Muscle of leg (tissue), 11 donors: Measurements from ENCODE around the gene SLC25A25. TPM values are rescaled to one million over a fixed set of nuclear protein-coding genes. Genes with fewer than 3 reads are reported as not detected.
"Not testable (repeated sequence)": the region's sequence is repeated elsewhere in the genome, so short reads cannot be mapped to it uniquely, and the experiment has no call there.

ENCODE experiments used
- DNase-seq: peaks from one replicate; pipeline ENCODE4 v3.0.0; 2013
- H3K27ac ChIP-seq: one replicate; pipeline ENCODE4 v1.5.1; 2013; ENCODE audit warnings: mild to moderate bottlenecking, low read length, control low read depth
- H3K27me3 ChIP-seq: one replicate; pipeline ENCODE4 v1.6.1; 2013; ENCODE audit warnings: low read length; ENCODE audit not compliant: control insufficient read depth, insufficient read depth
- H3K36me3 ChIP-seq: one replicate; pipeline ENCODE4 v1.6.1; 2013; ENCODE audit warnings: low read length; ENCODE audit not compliant: control insufficient read depth, insufficient read depth
- H3K4me1 ChIP-seq: one replicate; pipeline ENCODE4 v1.6.1; 2013; ENCODE audit warnings: low read length; ENCODE audit not compliant: control insufficient read depth, insufficient read depth
- H3K4me3 ChIP-seq: one replicate; pipeline ENCODE4 v1.5.1; 2013; ENCODE audit warnings: low read length, control low read depth
- H3K9me3 ChIP-seq: replicated peaks from 2 replicates; pipeline ENCODE4 v1.6.1; 2013; ENCODE audit warnings: low read depth, low read length; ENCODE audit not compliant: control insufficient read depth
- WGBS: methylation state at CpG from one replicate; pipeline ENCODE4 v1.1.5; 2013; ENCODE audit warnings: missing lambda C conversion rate; ENCODE audit not compliant: insufficient coverage; 5-methylcytosine and 5-hydroxymethylcytosine counted together
- polyA plus RNA-seq, 8 donors: library from polyadenylated mRNA; unstranded; fragments of 120-200 nt; gene quantifications; one replicate each; pipeline versions ENCODE4 v1.2.1 to v1.2.3, GENCODE V29; 2013; ENCODE audit warnings: inconsistent platforms in 1 of 8, low replicate concordance in 1 of 8; ENCODE audit not compliant: insufficient read length in 8 of 8, insufficient read depth in 1 of 8
- total RNA-seq: library from RNA; stranded (reverse); fragments of 120-200 nt; gene quantifications from one replicate; pipeline ENCODE4 v1.2.4, GENCODE V29; 2013

The SLC25A25 gene
- total and polyA plus RNA-seq, 9 donors: 12.9 to 15.3 (median 14.4) TPM

DNA sequence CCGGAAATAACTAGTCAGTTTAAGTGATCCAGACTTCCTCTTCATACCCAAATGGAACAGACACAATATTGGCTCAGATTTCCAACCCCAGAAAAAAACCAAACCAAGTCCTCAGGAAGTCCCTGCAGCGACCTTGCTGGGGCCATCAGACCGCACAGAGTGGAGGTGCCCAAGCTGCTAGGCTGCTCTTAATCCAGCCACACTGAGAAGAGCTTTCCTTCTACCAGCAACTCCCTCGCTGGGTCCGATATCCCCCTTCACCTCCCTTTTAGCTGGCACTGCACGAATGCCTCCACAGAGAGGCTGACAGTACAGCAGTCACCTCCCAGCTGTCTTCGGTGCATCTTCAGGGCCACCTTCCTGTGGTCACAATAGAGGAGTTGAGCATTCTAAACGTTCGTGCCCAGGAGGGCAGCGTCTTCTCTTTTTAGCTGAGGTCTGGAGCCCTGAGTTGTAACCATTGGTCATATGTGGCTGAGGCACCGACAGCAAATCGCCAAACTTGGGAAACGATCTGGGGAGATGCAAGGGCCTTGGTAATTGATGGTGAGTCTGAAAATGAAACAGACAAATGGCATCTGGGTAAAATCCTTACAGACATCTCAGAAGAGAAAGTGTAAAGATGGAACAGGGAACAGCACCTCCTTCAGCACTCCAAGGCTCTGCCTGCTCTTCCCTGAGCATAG is 6.6 kb upstream of the SLC25A25 start:
- H3K4me3 ChIP-seq: no peak overlapping the region
- H3K27me3 ChIP-seq: no peaks in the 10 kb centered on the region
- peaks cover 24% of the 10 kb centered on the region for H3K36me3 ChIP-seq
- peaks cover 17% of the 10 kb centered on the region for H3K4me1 ChIP-seq
- WGBS: 60% methylated on average over 12 of the region's 13 CpGs
- no peaks in the 10 kb centered on the region for H3K9me3 ChIP-seq
- H3K27ac ChIP-seq: no peak overlapping the region
- DNase-seq: no peak

DNA sequence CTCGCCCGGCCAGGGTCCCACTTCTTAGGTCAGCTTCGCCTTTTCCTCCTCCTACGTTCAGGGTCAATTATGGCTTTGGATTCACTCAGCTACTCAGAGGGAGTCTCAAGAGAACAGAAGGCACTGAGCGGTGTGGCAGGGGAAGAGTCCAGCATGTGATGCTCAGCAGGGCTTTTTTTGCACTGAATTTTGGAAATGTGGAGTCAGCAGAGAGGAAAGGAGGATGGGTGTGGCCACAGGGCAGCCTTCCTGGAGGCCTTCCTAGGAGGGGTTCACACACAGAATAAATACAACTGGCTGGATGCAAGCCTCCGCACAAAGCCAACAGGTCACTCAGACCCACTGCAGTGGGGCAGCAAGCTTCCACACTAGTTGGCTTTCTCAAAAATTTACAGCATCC is 5.8 kb upstream of the SLC25A25 start:
- H3K4me1 ChIP-seq: peaks cover 24% of the 10 kb centered on the region
- H3K36me3 ChIP-seq: peaks cover 24% of the 10 kb centered on the region
- H3K9me3 ChIP-seq: no peaks in the 10 kb centered on the region
- no peak overlapping the region for H3K27ac ChIP-seq
- H3K4me3 ChIP-seq: no peak overlapping the region
- no peak for DNase-seq
- WGBS: 63% methylated on average over 2 of the region's 6 CpGs
- no peaks in the 10 kb centered on the region for H3K27me3 ChIP-seq

- WGBS: 88% methylated on average over 23 of the region's 28 CpGs
- no peaks in the 10 kb centered on the region for H3K27me3 ChIP-seq
- no peaks in the 10 kb centered on the region for H3K9me3 ChIP-seq
- peaks cover 24% of the 10 kb centered on the region for H3K36me3 ChIP-seq
- H3K27ac ChIP-seq: no peak overlapping the region
- H3K4me1 ChIP-seq: peaks cover 24% of the 10 kb centered on the region
- no peak for DNase-seq
- no peak overlapping the region for H3K4me3 ChIP-seq
Measured at GRCh38 chr9:128062846-128063831, 4.9 kb upstream of the SLC25A25 start.

- peak overlapping the region; percentile 93 for H3K27ac ChIP-seq
- 87% methylated on average over 16 of the region's 18 CpGs for WGBS
- H3K4me1 ChIP-seq: peaks cover 36% of the 10 kb centered on the region
Measured at GRCh38 chr9:128065907-128066712, 1.9 kb upstream of the SLC25A25 start.

DNA sequence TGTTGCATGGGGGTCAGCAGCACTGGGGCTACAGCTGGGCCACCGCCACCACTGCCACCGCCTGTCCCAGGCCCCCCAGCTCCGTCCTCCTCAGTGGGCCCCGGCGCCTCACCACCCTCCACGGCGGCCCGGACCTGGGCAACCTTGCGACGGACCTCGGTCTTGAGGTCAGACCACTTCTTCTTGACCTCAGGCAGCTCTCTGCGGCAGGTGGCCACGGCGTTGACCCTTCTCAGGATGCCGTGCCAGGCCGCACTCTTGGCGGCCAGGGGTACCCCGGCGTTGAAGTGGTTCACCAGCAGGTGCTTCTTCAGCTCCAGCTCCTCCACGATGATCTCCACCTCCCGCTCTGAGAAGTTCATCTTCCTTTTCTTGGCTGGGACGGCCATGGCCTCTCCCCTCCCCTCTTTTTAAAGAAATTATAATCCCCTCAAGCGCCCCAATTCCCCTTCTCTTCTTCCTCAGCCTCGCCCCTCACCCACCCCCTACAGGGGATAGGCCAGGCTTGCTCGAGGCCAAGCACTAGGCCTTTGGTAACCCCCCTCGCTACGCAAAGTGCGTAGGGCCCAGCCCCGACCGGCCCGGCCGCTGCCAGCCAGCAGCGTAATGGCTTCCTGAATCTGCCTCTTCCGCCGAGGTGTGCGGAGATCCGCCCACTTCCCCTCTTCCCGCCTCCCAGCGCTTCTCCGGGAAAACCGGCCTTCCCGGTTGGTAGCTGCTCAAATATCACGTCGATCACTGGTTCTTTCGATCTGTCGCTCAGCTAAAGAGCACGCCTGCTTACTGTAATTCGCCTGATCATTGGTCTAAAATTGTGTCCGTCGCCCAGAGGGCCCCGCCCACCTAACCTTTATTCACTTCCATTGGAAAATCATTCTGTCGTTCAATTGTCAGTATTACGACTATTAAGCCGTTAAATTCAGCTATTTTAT is 1.1 kb upstream of the SLC25A25 start, which contains the start of gene NAIF1:
Gene NAIF1 (minus strand): TSS at position 608 of the 932 bp plus-strand sequence. CDS start 219 bp downstream, at position 389.
- Histone ChIP-seq H3K36me3 (peaks cover 17% of the 10 kb centered on the region), H3K27ac (peak within 1 kb of the TSS; percentile 99), H3K4me1 (peaks cover 39% of the 10 kb centered on the region), H3K27me3 (no peaks in the 10 kb centered on the region), H3K9me3 (no peaks in the 10 kb centered on the region), H3K4me3 (peak within 1 kb of the TSS; percentile 88)
- WGBS: 43% methylated on average over 46 of the region's 54 CpGs
- peak; percentile 100 for DNase-seq

More at GRCh38 chr9:128065907-128066712, 1.9 kb upstream of the SLC25A25 start:
- peak overlapping the region; percentile 41 for H3K4me3 ChIP-seq
- H3K36me3 ChIP-seq: peaks cover 24% of the 10 kb centered on the region
- no peak for DNase-seq
- H3K9me3 ChIP-seq: no peaks in the 10 kb centered on the region
- H3K27me3 ChIP-seq: no peaks in the 10 kb centered on the region

GRCh38 chr9:128068386-128069205 is 564 bp downstream of the SLC25A25 start:
- H3K4me3 ChIP-seq: peak overlapping the region; percentile 88
- peak; percentile 45 for DNase-seq
- peaks cover 3% of the 10 kb centered on the region for H3K36me3 ChIP-seq
- peak overlapping the region; percentile 79 for H3K27ac ChIP-seq
- no peaks in the 10 kb centered on the region for H3K27me3 ChIP-seq
- H3K9me3 ChIP-seq: no peaks in the 10 kb centered on the region
- peaks cover 50% of the 10 kb centered on the region for H3K4me1 ChIP-seq
- 2% methylated on average over 44 of the region's 50 CpGs for WGBS

- H3K27me3 ChIP-seq: no peaks in the 10 kb centered on the region
- no peak overlapping the region for H3K4me3 ChIP-seq
- no peaks in the 10 kb centered on the region for H3K9me3 ChIP-seq
- no peak for DNase-seq
- H3K27ac ChIP-seq: peak overlapping the region; percentile 7
- H3K36me3 ChIP-seq: no peaks in the 10 kb centered on the region
- 47% methylated on average over 2 of the region's 7 CpGs for WGBS
- H3K4me1 ChIP-seq: peaks cover 46% of the 10 kb centered on the region
Measured at GRCh38 chr9:128070874-128071273, 2.8 kb downstream of the SLC25A25 start.

- not testable (repeated sequence) for DNase-seq, H3K9me3 ChIP-seq, H3K4me3 ChIP-seq, H3K36me3 ChIP-seq, H3K27me3 ChIP-seq
- Histone ChIP-seq H3K27ac (peak overlapping the region; percentile 92), H3K4me1 (peaks cover 40% of the 10 kb centered on the region)
- 95% methylated on average over 7 of the region's 12 CpGs for WGBS
Measured at GRCh38 chr9:128071475-128071874, 3.4 kb downstream of the SLC25A25 start.
